Naive thymus-derived CD8-positive, alpha-beta T cell (primary cell): ENCODE results near the gene ARMCX1. TPM values are rescaled to one million over a fixed set of nuclear protein-coding genes. Genes with fewer than 3 reads are reported as not detected.
"Not testable (repeated sequence)": the region's sequence is repeated elsewhere in the genome, so short reads cannot be mapped to it uniquely, and the experiment has no call there.

Source experiments
- ATAC-seq, 2 donors: fragments of 150-1000 bp; cut with Tn5 transposase in 1 of 2; sonication (Bioruptor Pico), chemical (Tn5 transposase) in 1 of 2; 1 replicate in 1 of 2; 2 replicates in 1 of 2; pipeline ENCODE4 v1.10.0; 2021; ENCODE audit warnings: mild to moderate bottlenecking in 2 of 2, moderate library complexity in 2 of 2
- POLR2A ChIA-PET: fragments of 350-600 bp; sonication (Branson Sonifier 250); formaldehyde crosslinking; loops from one replicate; lab custom pipeline; 2021; ENCODE audit warnings: antibody characterized with exemption; lab: Charles Lee
- DNase-seq, 10 donors: peaks; one replicate each; pipeline versions ENCODE4 v3.0.0 to v3.0.0-alpha.2; 2020 to 2022
- H3K27ac Mint-ChIP-seq, 10 donors: one replicate each; pipeline ENCODE4 v1.8.0; 2020 to 2022; ENCODE audit warnings: mild to moderate bottlenecking in 10 of 10, mixed read lengths in 10 of 10, moderate library complexity in 4 of 10, inconsistent platforms in 1 of 10
- H3K27me3 Mint-ChIP-seq, 5 donors: one replicate each; pipeline ENCODE4 v1.8.0; 2021 to 2022; ENCODE audit warnings: mixed read lengths in 5 of 5
- H3K36me3 Mint-ChIP-seq, 3 donors: one replicate each; pipeline ENCODE4 v1.8.0; 2020 to 2022; ENCODE audit warnings: mixed read lengths in 3 of 3, mild to moderate bottlenecking in 2 of 3, inconsistent platforms in 1 of 3
- H3K4me1 Mint-ChIP-seq, 4 donors: one replicate each; pipeline ENCODE4 v1.8.0; 2021 to 2022; ENCODE audit warnings: mixed read lengths in 4 of 4
- H3K4me3 Mint-ChIP-seq, 10 donors: one replicate each; pipeline ENCODE4 v1.8.0; 2020 to 2022; ENCODE audit warnings: mild to moderate bottlenecking in 10 of 10, mixed read lengths in 10 of 10, moderate library complexity in 6 of 10, inconsistent platforms in 1 of 10
- H3K9me3 Mint-ChIP-seq, 9 donors: one replicate each; pipeline ENCODE4 v1.8.0; 2020 to 2022; ENCODE audit warnings: mixed read lengths in 9 of 9, mild to moderate bottlenecking in 3 of 9, inconsistent platforms in 1 of 9, moderate library complexity in 1 of 9
- polyA plus RNA-seq, 3 donors: library from polyadenylated mRNA; unstranded; fragments of 300-500 nt; fragmentation: Illumina TruSeq; gene quantifications; one replicate each; pipeline ENCODE4 v1.2.3, GENCODE V29; 2021
- total RNA-seq, 8 experiments: library from RNA in 2 of 8; stranded (reverse) in 2 of 8; gene quantifications; one replicate each; pipeline ENCODE4 v1.2.3 and lab custom pipeline; 2021 to 2026

Gene ARMCX1
- total RNA-seq (1 to 10 TPM; 4.4 to 5.0 TPM), polyA plus RNA-seq (1 to 10 TPM; 2.2 to 6.5 (median 4.9) TPM), total RNA-seq (lab: John Stamatoyannopoulos, UW) (5.4 to 13.4 (median 9.6) reads per million in 6 experiments)

GRCh38 chrX:101550362-101550750, at the start of gene ARMCX1:
TSS of gene ARMCX1 (plus strand) at chrX:101550547. CDS start at chrX:101552931, 2,384 bp downstream.
- Mint-ChIP-seq H3K4me1 (peaks cover 6 to 18% (median 9%) of the 10 kb centered on the region in 4 donors), H3K27me3 (peaks cover 0 to 7% (median 0%) of the 10 kb centered on the region in 5 donors), H3K4me3 (peak within 1 kb of the TSS; percentile 83 to 93 (median 90)), H3K9me3 (peaks cover 0 to 3% (median 0%) of the 10 kb centered on the region in 9 donors), H3K36me3 (peaks cover 0 to 5% (median 0%) of the 10 kb centered on the region in 3 donors), H3K27ac (peak within 1 kb of the TSS; percentile 35 to 93 (median 83))
- peak in 9 of 10 donors; percentile 2 to 67 (median 26) for DNase-seq
- peak; percentile 80 to 93 for ATAC-seq
- POLR2A ChIA-PET, result no interaction called here

DNA sequence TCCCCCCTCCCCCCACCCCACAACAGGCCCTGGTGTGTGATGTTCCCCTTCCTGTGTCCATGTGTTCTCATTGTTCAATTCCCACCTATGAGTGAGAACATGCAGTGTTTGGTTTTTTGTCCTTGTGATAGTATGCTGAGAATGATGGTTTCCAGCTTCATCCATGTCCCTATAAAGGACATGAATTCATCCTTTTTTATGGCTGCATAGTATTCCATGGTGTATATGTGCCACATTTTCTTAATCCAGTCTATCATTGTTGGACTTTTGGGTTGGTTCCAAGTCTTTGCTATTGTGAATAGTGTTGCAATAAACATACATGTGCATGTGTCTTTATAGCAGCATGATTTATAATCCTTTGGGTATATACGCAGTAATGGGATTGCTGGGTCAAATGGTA, 47.4 kb upstream of the ARMCX1 start:
- H3K36me3 Mint-ChIP-seq, result peaks cover 6 to 24% (median 16%) of the 10 kb centered on the region in 3 donors
- DNase-seq, H3K4me3 Mint-ChIP-seq, H3K27me3 Mint-ChIP-seq, POLR2A ChIA-PET, H3K4me1 Mint-ChIP-seq, H3K27ac Mint-ChIP-seq, H3K9me3 Mint-ChIP-seq, ATAC-seq: not testable (repeated sequence)

GRCh38 chrX:101507372-101507771, 43.0 kb upstream of the ARMCX1 start:
- peaks cover 0 to 27% (median 7%) of the 10 kb centered on the region in 3 donors for H3K36me3 Mint-ChIP-seq
- H3K27me3 Mint-ChIP-seq, result no peaks in the 10 kb centered on the region
- no peak overlapping the region for H3K27ac Mint-ChIP-seq
- POLR2A ChIA-PET, result no interaction called here
- ATAC-seq (no peak), DNase-seq (no peak)
- H3K4me1 Mint-ChIP-seq, result no peaks in the 10 kb centered on the region
- peaks cover 0 to 6% (median 0%) of the 10 kb centered on the region in 9 donors for H3K9me3 Mint-ChIP-seq
- no peak overlapping the region for H3K4me3 Mint-ChIP-seq

- Mint-ChIP-seq H3K27ac (no peak overlapping the region), H3K27me3 (no peaks in the 10 kb centered on the region), H3K36me3 (peaks cover 0 to 29% (median 7%) of the 10 kb centered on the region in 3 donors), H3K9me3 (peaks cover 0 to 6% (median 0%) of the 10 kb centered on the region in 9 donors), H3K4me1 (no peaks in the 10 kb centered on the region), H3K4me3 (no peak overlapping the region)
- no peak for ATAC-seq
- DNase-seq, result no peak
- POLR2A ChIA-PET, result no interaction called here
Observed at GRCh38 chrX:101507986-101508385, 42.4 kb upstream of the ARMCX1 start.

- no peak overlapping the region for H3K4me3 Mint-ChIP-seq
Observed at GRCh38 chrX:101530944-101531343, 19.4 kb upstream of the ARMCX1 start.

DNA sequence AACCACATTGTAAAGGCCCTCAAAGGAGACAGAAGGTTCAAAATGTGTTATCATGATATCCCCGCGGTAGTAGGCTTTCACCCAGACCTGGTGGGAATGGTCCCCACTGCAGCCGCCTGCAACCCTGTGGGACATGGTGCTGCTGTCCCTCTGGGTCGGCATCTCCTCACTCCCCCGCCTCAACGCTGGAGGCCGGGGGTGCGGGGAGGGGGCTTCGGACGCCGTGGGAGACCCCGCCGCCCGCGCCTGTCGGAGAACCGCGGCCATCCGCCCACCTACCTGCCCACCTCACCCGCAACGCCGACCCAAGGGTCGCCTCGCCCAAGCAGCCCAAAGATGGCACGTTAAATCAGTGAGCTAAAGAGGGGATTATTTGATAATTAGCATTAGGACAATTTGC, 11.2 kb upstream of the ARMCX1 start:
- peaks cover 0 to 9% (median 1%) of the 10 kb centered on the region in 3 donors for H3K36me3 Mint-ChIP-seq
- DNase-seq (no peak), ATAC-seq (no peak)
- H3K27me3 Mint-ChIP-seq, result no peaks in the 10 kb centered on the region
- H3K4me3 Mint-ChIP-seq, result no peak overlapping the region
- POLR2A ChIA-PET, result no interaction called here
- H3K4me1 Mint-ChIP-seq, result no peaks in the 10 kb centered on the region
- H3K9me3 Mint-ChIP-seq, result peaks cover 0 to 10% (median 0%) of the 10 kb centered on the region in 9 donors
- H3K27ac Mint-ChIP-seq, result no peak overlapping the region

More at GRCh38 chrX:101530944-101531343, 19.4 kb upstream of the ARMCX1 start:
- H3K27ac Mint-ChIP-seq, result no peak overlapping the region
- H3K27me3 Mint-ChIP-seq, result no peaks in the 10 kb centered on the region
- peaks cover 0 to 19% (median 3%) of the 10 kb centered on the region in 9 donors for H3K9me3 Mint-ChIP-seq
- ATAC-seq (no peak), DNase-seq (no peak)
- peaks cover 0 to 2% (median 0%) of the 10 kb centered on the region in 3 donors for H3K36me3 Mint-ChIP-seq
- POLR2A ChIA-PET, result no interaction called here
- no peaks in the 10 kb centered on the region for H3K4me1 Mint-ChIP-seq

DNA sequence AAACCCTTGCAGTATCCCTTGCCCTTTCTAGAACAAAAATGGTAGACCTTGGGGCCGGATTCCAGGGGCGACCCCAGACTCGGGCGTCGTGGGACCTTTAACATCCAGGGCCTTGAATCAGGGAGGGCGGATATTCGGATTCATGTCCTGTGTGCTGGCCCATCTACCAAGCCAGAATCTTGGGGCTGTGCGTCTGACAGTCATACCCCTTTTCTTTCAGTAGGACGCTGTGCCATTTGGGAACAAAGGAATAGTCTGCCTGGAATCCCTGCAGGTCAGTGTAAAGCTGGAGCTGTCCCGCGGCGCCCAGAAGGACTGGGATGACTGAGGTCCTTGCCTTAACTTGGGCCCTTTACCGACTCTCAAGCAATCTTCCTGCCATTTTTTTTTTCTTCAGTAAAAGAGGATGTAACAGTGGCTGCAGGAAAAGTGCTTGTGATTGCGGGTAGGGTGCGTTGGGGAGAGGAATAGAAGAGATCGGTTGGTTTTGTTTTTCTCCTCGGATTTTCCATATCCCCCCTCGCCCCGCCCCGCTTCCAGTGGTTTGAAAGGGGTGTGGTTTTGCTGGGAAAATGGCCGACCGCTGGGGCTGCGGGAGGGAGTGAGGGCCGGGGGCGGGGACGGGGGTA, 518 bp downstream of the ARMCX1 start:
- Mint-ChIP-seq H3K9me3 (peaks cover 0 to 3% (median 0%) of the 10 kb centered on the region in 9 donors), H3K4me3 (peak overlapping the region; percentile 83 to 93 (median 90)), H3K36me3 (peaks cover 0 to 5% (median 0%) of the 10 kb centered on the region in 3 donors), H3K27me3 (peaks cover 0 to 7% (median 0%) of the 10 kb centered on the region in 5 donors), H3K27ac (peak overlapping the region in 6 of 10 donors; percentile 72 to 93 (median 88)), H3K4me1 (peaks cover 6 to 18% (median 9%) of the 10 kb centered on the region in 4 donors)
- DNase-seq (peak in 1 of 10 donors; percentile 14), ATAC-seq (peak; percentile 40 to 56)
- POLR2A ChIA-PET, result no interaction called here

GRCh38 chrX:101551380-101551767, 1.0 kb downstream of the ARMCX1 start:
- H3K4me3 Mint-ChIP-seq, result peak overlapping the region; percentile 41 to 93 (median 89)
- peaks cover 0 to 5% (median 0%) of the 10 kb centered on the region in 3 donors for H3K36me3 Mint-ChIP-seq
- H3K9me3 Mint-ChIP-seq, result peaks cover 0 to 3% (median 0%) of the 10 kb centered on the region in 9 donors
- peaks cover 0 to 7% (median 0%) of the 10 kb centered on the region in 5 donors for H3K27me3 Mint-ChIP-seq
- peak overlapping the region in 1 of 10 donors; percentile 61 for H3K27ac Mint-ChIP-seq
- POLR2A ChIA-PET, result no interaction called here
- H3K4me1 Mint-ChIP-seq, result peaks cover 6 to 18% (median 9%) of the 10 kb centered on the region in 4 donors
- DNase-seq, result no peak
- no peak for ATAC-seq

DNA sequence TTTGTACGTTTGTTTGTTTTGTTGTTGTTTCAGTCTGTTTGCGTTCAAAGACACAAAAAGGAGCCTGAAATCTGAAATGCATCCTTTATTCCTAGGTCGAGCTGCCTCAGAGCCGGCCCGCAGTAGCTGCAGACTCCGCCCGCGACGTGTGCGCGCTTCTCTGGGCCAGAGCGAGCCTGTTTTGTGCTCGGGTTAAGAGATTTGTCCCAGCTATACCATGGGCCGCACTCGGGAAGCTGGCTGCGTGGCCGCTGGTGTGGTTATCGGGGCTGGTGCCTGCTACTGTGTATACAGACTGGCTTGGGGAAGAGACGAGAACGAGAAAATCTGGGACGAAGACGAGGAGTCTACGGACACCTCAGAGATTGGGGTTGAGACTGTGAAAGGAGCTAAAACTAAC, 2.4 kb downstream of the ARMCX1 start:
- H3K9me3 Mint-ChIP-seq, result peaks cover 0 to 3% (median 0%) of the 10 kb centered on the region in 9 donors
- peaks cover 6 to 18% (median 9%) of the 10 kb centered on the region in 4 donors for H3K4me1 Mint-ChIP-seq
- ATAC-seq (no peak), DNase-seq (no peak)
- H3K36me3 Mint-ChIP-seq, result peaks cover 0 to 5% (median 0%) of the 10 kb centered on the region in 3 donors
- no peak overlapping the region for H3K27ac Mint-ChIP-seq
- H3K27me3 Mint-ChIP-seq, result peaks cover 0 to 7% (median 0%) of the 10 kb centered on the region in 5 donors
- no peak overlapping the region for H3K4me3 Mint-ChIP-seq
- POLR2A ChIA-PET, result no interaction called here

GRCh38 chrX:101564651-101565050, 14.3 kb downstream of the ARMCX1 start:
- Mint-ChIP-seq H3K4me1 (no peaks in the 10 kb centered on the region), H3K27ac (no peak overlapping the region), H3K36me3 (peaks cover 0 to 5% (median 0%) of the 10 kb centered on the region in 3 donors), H3K27me3 (peaks cover 0 to 10% (median 8%) of the 10 kb centered on the region in 5 donors), H3K9me3 (peaks cover 0 to 8% (median 2%) of the 10 kb centered on the region in 9 donors), H3K4me3 (no peak overlapping the region)
- no peak for ATAC-seq
- no peak for DNase-seq
- POLR2A ChIA-PET, result no interaction called here

GRCh38 chrX:101595739-101596419, 45.5 kb downstream of the ARMCX1 start:
- H3K4me3 Mint-ChIP-seq, result no peak overlapping the region
- H3K4me1 Mint-ChIP-seq, result no peaks in the 10 kb centered on the region
- peaks cover 6 to 24% (median 18%) of the 10 kb centered on the region in 5 donors for H3K27me3 Mint-ChIP-seq
- DNase-seq (peak in 7 of 10 donors; percentile 23 to 69 (median 46)), ATAC-seq (peak; percentile 75 to 80)
- POLR2A ChIA-PET, result no interaction called here
- no peaks in the 10 kb centered on the region for H3K36me3 Mint-ChIP-seq
- peak overlapping the region in 1 of 10 donors; percentile 46 for H3K27ac Mint-ChIP-seq
- H3K9me3 Mint-ChIP-seq, result peaks cover 0 to 4% (median 0%) of the 10 kb centered on the region in 9 donors

GRCh38 chrX:101599592-101599991, 49.2 kb downstream of the ARMCX1 start:
- H3K4me1 Mint-ChIP-seq, H3K27ac Mint-ChIP-seq, H3K36me3 Mint-ChIP-seq, H3K4me3 Mint-ChIP-seq, POLR2A ChIA-PET, H3K9me3 Mint-ChIP-seq, ATAC-seq, DNase-seq: not testable (repeated sequence)
- H3K27me3 Mint-ChIP-seq, result peaks cover 3 to 24% (median 12%) of the 10 kb centered on the region in 5 donors

- Mint-ChIP-seq H3K4me3 (no peak overlapping the region), H3K36me3 (no peaks in the 10 kb centered on the region), H3K4me1 (no peaks in the 10 kb centered on the region), H3K9me3 (no peaks in the 10 kb centered on the region), H3K27ac (no peak overlapping the region), H3K27me3 (peaks cover under 1 to 3% (median 1%) of the 10 kb centered on the region in 5 donors)
- DNase-seq (no peak), ATAC-seq (no peak)
- POLR2A ChIA-PET, result no interaction called here
Observed at GRCh38 chrX:101602077-101602476, 51.7 kb downstream of the ARMCX1 start.
